K562 (cell line): ENCODE results near the gene ZNF77. TPM values are rescaled to one million over a fixed set of nuclear protein-coding genes. Genes with fewer than 3 reads are reported as not detected.
A peak's percentile ranks its signal among the peaks of the same experiment; 100 is the strongest.

Experiments used
- ATAC-seq: fragments of 200-7000 bp; cut with Tn5 transposase; 3 replicates; pipeline ENCODE4 v1.9.1; 2020; ENCODE audit warnings: moderate library complexity
- BruUV-seq: library from RNA; stranded (reverse); fragments of 400-500 nt; replicated peaks from 2 replicates; lab custom pipeline; 2021; lab: Mats Ljungman, UMichigan
- CTCF ChIA-PET: fragments of 300-600 bp; formaldehyde crosslinking; extraction: SDS; loops from one replicate; lab custom pipeline; 2021; ENCODE audit warnings: low intra/inter-chr PET ratio; lab: Yijun Ruan, JAX
- POLR2A ChIA-PET: fragments of 300-600, 350-650 bp; sonication (Branson Sonifier 250); formaldehyde crosslinking; extraction: SDS; loops from one replicate; lab custom pipeline; 2021; ENCODE audit warnings: antibody characterized with exemption, inconsistent platforms; lab: Yijun Ruan, JAX
- DNase-seq, 4 experiments: peaks; one replicate each; pipeline versions ENCODE4 v3.0.0 to v3.0.0-alpha.2; 2011 to 2018; ENCODE audit warnings: low spot score in 3 of 4, mixed read lengths in 3 of 4; ENCODE audit errors: extremely low read depth in 1 of 4
- FAIRE-seq: peaks from 2 replicates; lab custom pipeline; 2011; peaks lifted over from hg19 to GRCh38; lab: Jason Lieb, UNC
- H2AFZ ChIP-seq: 2 replicates; pipeline ENCODE4 v1.6.0; 2011; ENCODE audit warnings: low read depth, low read length, control low read depth, inconsistent platforms
- H3K27ac ChIP-seq: fragments of 200-600 bp; 3 replicates; pipeline ENCODE4 v1.8.0; 2011; ENCODE audit warnings: low read depth, mild to moderate bottlenecking, control low read depth, inconsistent platforms, low read length, moderate library complexity, mixed read lengths; ENCODE audit errors: extremely low read depth
- H3K27me3 ChIP-seq, 2 experiments: fragments of 300-600 bp in 1 of 2; 2 replicates in 1 of 2; 3 replicates in 1 of 2; pipeline versions ENCODE4 v1.6.0 to v1.8.0; 2011; ENCODE audit warnings: inconsistent platforms in 2 of 2, low read length in 2 of 2, mild to moderate bottlenecking in 1 of 2, mixed read lengths in 1 of 2, moderate library complexity in 1 of 2; ENCODE audit not compliant: control insufficient read depth in 2 of 2, insufficient read depth in 2 of 2
- H3K36me3 ChIP-seq: fragments of 300-600 bp; 3 replicates; pipeline ENCODE4 v1.8.0; 2011; ENCODE audit warnings: mild to moderate bottlenecking, low read length, inconsistent platforms; ENCODE audit not compliant: control insufficient read depth, insufficient read depth
- H3K4me1 ChIP-seq, 2 experiments: fragments of 200-600 bp in 1 of 2; replicated peaks in 1 of 2; 2 replicates in 1 of 2; 3 replicates in 1 of 2; pipeline versions ENCODE4 v1.5.1 to v1.8.0; 2011; ENCODE audit warnings: inconsistent platforms in 2 of 2, low read length in 2 of 2, mild to moderate bottlenecking in 1 of 2, mixed read lengths in 1 of 2, moderate library complexity in 1 of 2; ENCODE audit not compliant: control insufficient read depth in 2 of 2, insufficient read depth in 2 of 2
- H3K4me2 ChIP-seq: 2 replicates; pipeline ENCODE4 v1.6.1; 2011; ENCODE audit warnings: low read length, control low read depth, inconsistent platforms, mixed read lengths; ENCODE audit not compliant: insufficient read depth
- H3K4me3 ChIP-seq: fragments of 200-600 bp; sonication (generic), shearing (Covaris generic); 2 replicates; pipeline ENCODE4 v1.5.1; 2016; ENCODE audit warnings: control low read depth, inconsistent platforms
- H3K79me2 ChIP-seq: fragments of 200-600 bp; 3 replicates; pipeline ENCODE4 v1.8.0; 2011; ENCODE audit warnings: low read length, inconsistent platforms; ENCODE audit not compliant: control insufficient read depth, insufficient read depth
- H3K9ac ChIP-seq, 2 experiments: 2 replicates each; pipeline versions ENCODE4 v1.6.0 to v1.6.1; 2011; ENCODE audit warnings: low read depth in 2 of 2, low read length in 2 of 2, control low read depth in 1 of 2, inconsistent platforms in 1 of 2, mild to moderate bottlenecking in 1 of 2, mixed read lengths in 1 of 2; ENCODE audit not compliant: insufficient read depth in 1 of 2
- H3K9me1 ChIP-seq: one replicate; pipeline ENCODE4 v1.6.0; 2011; ENCODE audit warnings: inconsistent platforms, mild to moderate bottlenecking, low read length, moderate library complexity; ENCODE audit not compliant: control insufficient read depth, insufficient read depth
- H3K9me3 ChIP-seq: replicated peaks from 2 replicates; pipeline ENCODE4 v1.5.1; 2011; ENCODE audit warnings: low read depth, low read length, inconsistent platforms; ENCODE audit not compliant: control insufficient read depth, insufficient read depth
- H4K20me1 ChIP-seq: replicated peaks from 2 replicates; pipeline ENCODE4 v1.6.1; 2011; ENCODE audit warnings: low read length, inconsistent platforms, mixed read lengths; ENCODE audit not compliant: control insufficient read depth, insufficient read depth
- GTF2F1 ChIP-seq: IDR thresholded peaks from 2 replicates; pipeline ENCODE4 v1.6.1; 2011; ENCODE audit warnings: low read depth, low read length, improper control_type of control experiment
- SOX6 ChIP-seq: fragments of 450-650 bp; IDR thresholded peaks from 2 replicates; pipeline ENCODE4 v1.6.1; 2014; ENCODE audit warnings: mild to moderate bottlenecking
- TRIM28 ChIP-seq: fragments of 450-650 bp; IDR thresholded peaks from 2 replicates; pipeline ENCODE4 v1.6.1; 2017
- XRCC3 ChIP-seq: fragments of 450-650 bp; IDR thresholded peaks from 2 replicates; pipeline ENCODE4 v1.6.1; 2017; ENCODE audit warnings: mild to moderate bottlenecking, moderate library complexity
- ZEB2 ChIP-seq: fragments of 450-650 bp; IDR thresholded peaks from 2 replicates; pipeline ENCODE4 v1.6.1; 2016
- ZNF197 ChIP-seq: fragments of 200-800 bp; sonication (Bioruptor generic); IDR thresholded peaks from 2 replicates; pipeline ENCODE4 v1.6.1; 2016; ENCODE audit warnings: low read depth, missing genetic modification characterization, missing compliant biosample characterization
- ZNF274 ChIP-seq: IDR thresholded peaks from 2 replicates; pipeline ENCODE4 v1.6.1; 2011; ENCODE audit warnings: low read depth, mild to moderate bottlenecking, low read length, moderate library complexity, borderline replicate concordance
- ZNF280A ChIP-seq: fragments of 450-650 bp; IDR thresholded peaks from 2 replicates; pipeline ENCODE4 v1.6.1; 2018; ENCODE audit warnings: mild to moderate bottlenecking, low read depth; ENCODE audit not compliant: partially characterized antibody
- ZNF75A ChIP-seq: fragments of 450-650 bp; formaldehyde crosslinking; IDR thresholded peaks from 2 replicates; pipeline ENCODE4 v1.4.0; 2020; ENCODE audit warnings: mild to moderate bottlenecking
- WGBS: fragments of 100-300 bp; shearing (Covaris generic); methylation state at CpG from one replicate; pipeline ENCODE4 v1.1.6; 2016; ENCODE audit warnings: low coverage, mixed read lengths; ENCODE audit not compliant: insufficient coverage; ENCODE audit errors: missing lambda C conversion rate; 5-methylcytosine and 5-hydroxymethylcytosine counted together
- in situ Hi-C: fragments of 300-500 bp; cut with MboI; formaldehyde crosslinking; loops from 4 replicates; pipeline ENCODE4 v1.15.0; 2018; ENCODE audit warnings: inconsistent platforms, mixed read lengths
- intact Hi-C: fragments of 100-400 bp; cut with micrococcal nuclease; formaldehyde crosslinking; loops from 2 replicates; pipeline ENCODE4 v1.14.2; 2022
- polyA plus RNA-seq, 8 experiments: library from polyadenylated mRNA; depleted of rRNA in 4 of 8; stranded (reverse) in 5 of 8; unstranded in 3 of 8; fragments of >200 nt; fragmentation: Nextera tagmentation in 2 of 8; fragmentation: Illumina TruSeq in 1 of 8; extraction: Ambion mirVana in 2 of 8; extraction: Trizol in 1 of 8; gene quantifications; 2 replicates each; pipeline versions ENCODE4 v1.2.1 to v1.2.3, GENCODE V29; 2011 to 2014; ENCODE audit warnings: inconsistent platforms in 1 of 8, missing spikeins in 1 of 8
- total RNA-seq, 7 experiments: library from RNA; depleted of rRNA in 6 of 7; stranded (reverse); fragments of >200 nt in 6 of 7; fragmentation: Illumina TruSeq in 2 of 7; extraction: Trizol in 2 of 7; gene quantifications; 2 replicates each; pipeline versions ENCODE4 v1.2.1 to v1.2.3, GENCODE V29; 2011 to 2021; ENCODE audit warnings: low replicate concordance in 1 of 7

ZNF77 gene
- total and polyA plus RNA-seq, 9 of the 15 experiments (the other 6 are each of a cell fraction or from before 2014, with no cell fraction given) = 4.3 to 14.5 (median 7.7) TPM

- Histone ChIP-seq H3K4me3 (no peak overlapping the region), H2AFZ (no peak overlapping the region), H3K4me2 (no peak overlapping the region), H4K20me1 (no peaks in the 10 kb centered on the region), H3K27ac (no peak overlapping the region), H3K9me1 (no peaks in the 10 kb centered on the region), H3K9me3 (peaks cover 28% of the 10 kb centered on the region), H3K27me3 (no peaks in the 10 kb centered on the region), H3K9ac (no peak overlapping the region), H3K4me1 (no peaks in the 10 kb centered on the region), H3K79me2 (peaks cover 19% of the 10 kb centered on the region; the same call in 2 of the 3 replicates), H3K36me3 (peaks cover 49% of the 10 kb centered on the region)
- in situ Hi-C loops = no loop called here
- WGBS = 98% methylated on average over 16 of the region's 16 CpGs
- POLR2A ChIA-PET = interaction anchor here (0.5 kb wide), 1 partner anchor 639 kb away, joined by 3 read pairs; no protein-coding TSS in a partner anchor
- FAIRE-seq (no peak), DNase-seq (no peak), ATAC-seq (no peak)
- CTCF ChIA-PET = no interaction called here
- intact Hi-C loops = no loop called here
- TSS peak; percentile 27 for BruUV-seq
- TF ChIP-seq ZEB2 = 0 out of 2 replicates have a peak, but pooled peaks have one; percentile 19
- no peak for TF ChIP-seq ZNF197 (CRISPR knock-in tag)
- TF ChIP-seq ZNF75A = peak; percentile 96
- TF ChIP-seq GTF2F1 = no peak
- peak; percentile 86 for TF ChIP-seq ZNF280A
- TF ChIP-seq XRCC3 = peak; percentile 72; the same call in 1 of the 2 replicates
- TF ChIP-seq SOX6 = 0 out of 2 replicates have a peak, but pooled peaks have one; percentile 25
- TF ChIP-seq TRIM28 = peak; percentile 88; the same call in 1 of the 2 replicates
- TF ChIP-seq ZNF274 = peak; percentile 86
Observed at GRCh38 chr19:2917275-2918184, 27.2 kb downstream of the ZNF77 start.
